Measurements from ENCODE around the gene ETV6. TPM values are rescaled to one million over a fixed set of nuclear protein-coding genes. Genes with fewer than 3 reads are reported as not detected.

The ETV6 gene
- total RNA-seq, 2 experiments from 2014 or later = 28.5 to 30.2 TPM

DNA sequence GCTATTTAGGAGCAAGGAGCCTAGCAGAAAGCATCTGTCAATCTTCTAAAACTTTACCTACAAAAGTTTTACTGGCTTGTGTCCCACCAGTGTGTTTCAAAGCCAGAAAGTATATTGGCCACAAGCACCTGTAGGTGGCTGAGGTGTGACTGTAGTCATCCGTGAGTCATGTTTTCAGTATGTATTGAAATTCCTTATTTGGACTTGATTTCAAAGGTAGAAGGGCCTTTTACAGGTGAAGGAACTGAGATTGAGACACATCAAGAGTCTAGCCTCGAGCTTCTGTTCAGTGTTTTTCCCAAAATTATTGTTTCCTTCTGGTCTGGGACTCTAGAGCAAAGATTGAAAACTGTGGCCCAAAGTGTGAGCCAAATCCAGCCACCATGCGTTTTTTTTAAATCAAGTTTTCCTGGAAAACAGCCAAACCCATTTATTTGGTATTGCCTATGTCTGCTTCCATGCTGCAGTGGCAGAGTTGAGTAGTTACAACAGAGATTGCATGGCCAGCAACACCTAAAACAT is 226.0 kb downstream of the ETV6 start:
- H3K9me3 Mint-ChIP-seq = no peaks in the 10 kb centered on the region
- no peaks in the 10 kb centered on the region for H3K9me3 ChIP-seq (ENCODE audit: control insufficient read depth in 1 of 2, insufficient read depth in 1 of 2, low read length in 2 of 2)
- H3K4me1 Mint-ChIP-seq (ENCODE audit: low read depth) = peaks cover 52% of the 10 kb centered on the region
- H3K36me3 ChIP-seq (ENCODE audit: insufficient read depth, low read length) = peaks cover 27% of the 10 kb centered on the region
- H3K27ac ChIP-seq (ENCODE audit: low read depth in 1 of 2, low read length in 2 of 2) = no peak overlapping the region
- intact Hi-C loops (cut with DNase I, micrococcal nuclease) = no loop called here
- no peaks in the 10 kb centered on the region for H3K27me3 Mint-ChIP-seq
- no peak overlapping the region for H3K4me3 ChIP-seq (ENCODE audit: low read length)
- ATAC-seq (ENCODE audit: poor library complexity) (peak; percentile 34), DNase-seq (peak in 1 of 14 experiments; percentile 20)
- POLR2A ChIA-PET = no interaction called here
- H3K27ac Mint-ChIP-seq = peak overlapping the region; percentile 76
- TF ChIP-seq, protein P1, sequence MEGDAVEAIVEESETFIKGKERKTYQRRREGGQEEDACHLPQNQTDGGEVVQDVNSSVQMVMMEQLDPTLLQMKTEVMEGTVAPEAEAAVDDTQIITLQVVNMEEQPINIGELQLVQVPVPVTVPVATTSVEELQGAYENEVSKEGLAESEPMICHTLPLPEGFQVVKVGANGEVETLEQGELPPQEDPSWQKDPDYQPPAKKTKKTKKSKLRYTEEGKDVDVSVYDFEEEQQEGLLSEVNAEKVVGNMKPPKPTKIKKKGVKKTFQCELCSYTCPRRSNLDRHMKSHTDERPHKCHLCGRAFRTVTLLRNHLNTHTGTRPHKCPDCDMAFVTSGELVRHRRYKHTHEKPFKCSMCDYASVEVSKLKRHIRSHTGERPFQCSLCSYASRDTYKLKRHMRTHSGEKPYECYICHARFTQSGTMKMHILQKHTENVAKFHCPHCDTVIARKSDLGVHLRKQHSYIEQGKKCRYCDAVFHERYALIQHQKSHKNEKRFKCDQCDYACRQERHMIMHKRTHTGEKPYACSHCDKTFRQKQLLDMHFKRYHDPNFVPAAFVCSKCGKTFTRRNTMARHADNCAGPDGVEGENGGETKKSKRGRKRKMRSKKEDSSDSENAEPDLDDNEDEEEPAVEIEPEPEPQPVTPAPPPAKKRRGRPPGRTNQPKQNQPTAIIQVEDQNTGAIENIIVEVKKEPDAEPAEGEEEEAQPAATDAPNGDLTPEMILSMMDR (IDR thresholded peaks at IDR 0.05) = no peak
- peaks cover 47% of the 10 kb centered on the region for H3K36me3 Mint-ChIP-seq (ENCODE audit: low read depth)
- CTCF ChIA-PET = no interaction called here
- H3K27me3 ChIP-seq (ENCODE audit: control insufficient read depth in 1 of 2, insufficient read depth in 2 of 2, low read length in 2 of 2) = no peaks in the 10 kb centered on the region
- H3K4me3 Mint-ChIP-seq = no peak overlapping the region
- H3K4me1 ChIP-seq (ENCODE audit: insufficient read depth, low read length) = peaks cover 11% of the 10 kb centered on the region

DNA sequence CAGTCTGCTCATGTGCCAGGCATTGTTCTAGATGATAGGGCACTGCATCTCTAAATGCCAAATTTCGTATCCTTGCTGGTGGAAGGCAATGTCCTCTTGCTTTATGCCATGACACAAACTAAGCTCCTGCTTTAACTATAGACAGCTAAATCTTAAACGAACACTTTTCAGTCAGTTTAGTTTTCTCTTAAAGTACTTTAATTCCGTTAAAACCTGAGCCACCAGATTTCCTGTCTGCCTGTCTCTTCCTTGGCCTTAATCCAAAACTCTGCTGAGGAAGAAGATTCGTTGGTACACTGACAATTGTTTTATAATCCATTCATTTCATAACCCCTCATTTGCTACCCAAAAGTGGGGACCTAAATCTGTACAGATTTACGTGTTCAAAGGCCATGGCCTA is 226.8 kb downstream of the ETV6 start:
- peaks cover 52% of the 10 kb centered on the region for H3K4me1 Mint-ChIP-seq (ENCODE audit: low read depth)
- Histone ChIP-seq H3K9me3 (ENCODE audit: control insufficient read depth in 1 of 2, insufficient read depth in 1 of 2, low read length in 2 of 2) (no peaks in the 10 kb centered on the region), H3K4me1 (ENCODE audit: insufficient read depth, low read length) (peaks cover 11% of the 10 kb centered on the region), H3K36me3 (ENCODE audit: insufficient read depth, low read length) (peaks cover 29% of the 10 kb centered on the region), H3K4me3 (ENCODE audit: low read length) (no peak overlapping the region), H3K27me3 (ENCODE audit: control insufficient read depth in 1 of 2, insufficient read depth in 2 of 2, low read length in 2 of 2) (no peaks in the 10 kb centered on the region), H3K27ac (ENCODE audit: low read depth in 1 of 2, low read length in 2 of 2) (no peak overlapping the region)
- TF ChIP-seq, protein P1 (IDR thresholded peaks at IDR 0.05) = no peak
- ATAC-seq (ENCODE audit: poor library complexity) (no peak), DNase-seq (no peak)
- intact Hi-C loops (cut with DNase I, micrococcal nuclease) = no loop called here
- no peak overlapping the region for H3K4me3 Mint-ChIP-seq
- H3K27ac Mint-ChIP-seq = peak overlapping the region; percentile 76
- no peaks in the 10 kb centered on the region for H3K9me3 Mint-ChIP-seq
- H3K27me3 Mint-ChIP-seq = no peaks in the 10 kb centered on the region
- H3K36me3 Mint-ChIP-seq (ENCODE audit: low read depth) = peaks cover 44% of the 10 kb centered on the region
- ChIA-PET POLR2A (no interaction called here), CTCF (no interaction called here)

DNA sequence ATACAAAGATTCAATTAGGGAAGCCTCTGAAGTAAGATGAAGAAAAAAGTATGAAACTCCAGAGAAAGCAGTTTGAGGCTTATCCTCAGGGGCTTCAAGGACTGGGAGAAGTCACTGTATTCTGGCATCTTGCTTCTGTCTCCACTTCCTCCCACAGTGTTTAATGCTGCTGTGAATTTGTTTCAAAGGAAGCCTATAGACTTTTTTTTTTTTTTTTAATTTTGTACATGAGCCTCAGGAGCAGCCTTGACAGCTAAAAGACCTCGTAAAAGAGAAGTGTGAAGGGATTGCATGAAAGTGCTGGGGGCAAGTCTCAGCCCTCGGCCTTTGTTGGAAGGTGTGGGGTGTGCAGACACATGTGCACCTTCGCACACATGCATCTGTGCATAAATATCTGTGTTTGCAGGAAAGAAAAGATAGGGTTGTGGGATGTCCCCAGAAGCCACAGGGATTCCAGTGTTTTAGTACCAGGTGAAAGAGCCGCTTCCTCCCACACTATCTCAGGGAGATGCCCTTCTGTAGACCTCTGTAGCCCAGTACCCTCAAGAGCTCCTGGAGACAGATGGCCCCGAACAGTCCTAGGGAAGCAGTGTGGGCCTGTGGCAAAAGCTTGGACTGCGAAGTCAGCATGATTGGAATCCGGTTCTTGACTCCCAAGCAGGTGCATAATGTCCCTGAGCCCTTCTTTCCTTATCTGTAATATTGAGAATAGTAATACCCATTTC is 227.8 kb downstream of the ETV6 start:
- H3K27me3 ChIP-seq (ENCODE audit: control insufficient read depth in 1 of 2, insufficient read depth in 2 of 2, low read length in 2 of 2) = no peaks in the 10 kb centered on the region
- H3K4me1 ChIP-seq (ENCODE audit: insufficient read depth, low read length) = peaks cover 11% of the 10 kb centered on the region
- CTCF ChIA-PET = interaction anchor here (0.6 to 1.0 kb wide), 2 partner anchors 156 to 437 kb away, joined by 3 read pairs; no protein-coding TSS in a partner anchor
- DNase-seq = no peak
- H3K9me3 ChIP-seq (ENCODE audit: control insufficient read depth in 1 of 2, insufficient read depth in 1 of 2, low read length in 2 of 2) = no peaks in the 10 kb centered on the region
- no peak for ATAC-seq (ENCODE audit: poor library complexity)
- Mint-ChIP-seq H3K36me3 (ENCODE audit: low read depth) (peaks cover 39% of the 10 kb centered on the region), H3K9me3 (no peaks in the 10 kb centered on the region), H3K4me1 (ENCODE audit: low read depth) (peaks cover 52% of the 10 kb centered on the region), H3K27me3 (no peaks in the 10 kb centered on the region), H3K4me3 (no peak overlapping the region), H3K27ac (peak overlapping the region; percentile 76)
- intact Hi-C loops (cut with DNase I, micrococcal nuclease) = no loop called here
- TF ChIP-seq, protein P1 (IDR thresholded peaks at IDR 0.05) = no peak
- H3K27ac ChIP-seq (ENCODE audit: low read depth in 1 of 2, low read length in 2 of 2) = no peak overlapping the region
- POLR2A ChIA-PET = no interaction called here
- H3K4me3 ChIP-seq (ENCODE audit: low read length) = no peak overlapping the region
- peaks cover 20% of the 10 kb centered on the region for H3K36me3 ChIP-seq (ENCODE audit: insufficient read depth, low read length)
